A673 (cell line): ENCODE measurements around the gene NBEA. TPM values are rescaled to one million over a fixed set of nuclear protein-coding genes. Genes with fewer than 3 reads are reported as not detected.

Experiments used
- BruUV-seq: library from RNA; stranded (reverse); fragments of 400-500 nt; replicated peaks from 2 replicates; lab custom pipeline; 2021; lab: Mats Ljungman, UMichigan
- CTCF ChIA-PET: fragments of 300-600 bp; sonication (Branson Sonifier 250); formaldehyde crosslinking; loops from one replicate; lab custom pipeline; 2022; ENCODE audit warnings: antibody characterized with exemption; lab: Charles Lee
- POLR2A ChIA-PET: fragments of 300-600 bp; sonication (Branson Sonifier 250); formaldehyde crosslinking; loops from one replicate; lab custom pipeline; 2022; ENCODE audit warnings: antibody characterized with exemption; ENCODE audit not compliant: low non-redundant PET; lab: Charles Lee
- DNase-seq: peaks from one replicate; pipeline ENCODE4 v3.0.0-alpha.2; 2015; ENCODE audit warnings: low spot score
- H3K27ac ChIP-seq: fragments of 200-600 bp; sonication (generic); 2 replicates; pipeline ENCODE4 v1.5.1; 2016; ENCODE audit warnings: mixed run types, low read depth, mild to moderate bottlenecking, mixed read lengths, antibody characterized with exemption, low read length; ENCODE audit not compliant: poor library complexity, severe bottlenecking
- H3K27me3 ChIP-seq: fragments of 200-600 bp; sonication (generic); replicated peaks from 2 replicates; pipeline ENCODE4 v1.6.1; 2017; ENCODE audit warnings: mixed run types, low read depth, mild to moderate bottlenecking, mixed read lengths, antibody characterized with exemption, low read length; ENCODE audit not compliant: insufficient read depth, poor library complexity
- H3K36me3 ChIP-seq: fragments of 200-600 bp; sonication (generic); 2 replicates; pipeline ENCODE4 v1.6.1; 2016; ENCODE audit warnings: mixed run types, mild to moderate bottlenecking, mixed read lengths, antibody characterized with exemption, low read length; ENCODE audit not compliant: insufficient read depth, poor library complexity, severe bottlenecking
- H3K4me1 ChIP-seq: fragments of 200-600 bp; sonication (generic); 2 replicates; pipeline ENCODE4 v1.6.1; 2017; ENCODE audit warnings: mixed run types, mild to moderate bottlenecking, mixed read lengths, antibody characterized with exemption, low read length; ENCODE audit not compliant: insufficient read depth, poor library complexity, severe bottlenecking
- H3K4me3 ChIP-seq: fragments of 200-600 bp; sonication (generic); 2 replicates; pipeline ENCODE4 v1.5.1; 2016; ENCODE audit warnings: low read depth, mixed run types, mild to moderate bottlenecking, mixed read lengths, low read length; ENCODE audit not compliant: poor library complexity, severe bottlenecking
- H3K9me3 ChIP-seq: fragments of 200-600 bp; sonication (generic); 2 replicates; pipeline ENCODE4 v1.6.1; 2016; ENCODE audit warnings: mixed run types, low read depth, mild to moderate bottlenecking, mixed read lengths, antibody characterized with exemption, low read length; ENCODE audit not compliant: poor library complexity, severe bottlenecking
- CTCF ChIP-seq: fragments of 300-800, 200-600 bp; sonication (generic); conservative IDR thresholded peaks from 2 replicates; pipeline ENCODE4 v1.5.1; 2017; ENCODE audit warnings: low read depth, mild to moderate bottlenecking, antibody characterized with exemption, low read length, moderate library complexity, mixed read lengths
- EZH2 ChIP-seq: fragments of 200-600 bp; sonication (generic); IDR thresholded peaks from 2 replicates; pipeline ENCODE4 v1.6.1; 2017; ENCODE audit warnings: borderline replicate concordance, low read depth, mild to moderate bottlenecking, mixed read lengths, antibody characterized with exemption, low read length; ENCODE audit not compliant: poor library complexity, severe bottlenecking
- intact Hi-C: fragments of 100-400 bp; cut with micrococcal nuclease; formaldehyde crosslinking; loops from one replicate; pipeline ENCODE4 v1.10.0; 2022; ENCODE audit not compliant: unreplicated experiment
- total RNA-seq: library from RNA; stranded (reverse); gene quantifications from 2 replicates; pipeline ENCODE4 v1.2.3, GENCODE V29; 2021

Gene NBEA
- total RNA-seq, 1 experiment from 2014 or later: 4.2 TPM

- no peak for DNase-seq
- no TSS peak for BruUV-seq
- intact Hi-C loops: no loop called here
- no peaks in the 10 kb centered on the region for H3K9me3 ChIP-seq
- no peak for TF ChIP-seq CTCF
- no peak for TF ChIP-seq EZH2
- ChIA-PET CTCF (no interaction called here), POLR2A (no interaction called here)
- H3K27ac ChIP-seq: no peak overlapping the region
- H3K36me3 ChIP-seq: no peaks in the 10 kb centered on the region
- no peaks in the 10 kb centered on the region for H3K4me1 ChIP-seq
- no peaks in the 10 kb centered on the region for H3K27me3 ChIP-seq
- H3K4me3 ChIP-seq: no peak overlapping the region
These were observed 189.4 kb downstream of the NBEA start for GRCh38 chr13:35131471-35131870.

- BruUV-seq: no TSS peak
- Histone ChIP-seq H3K27ac (no peak overlapping the region), H3K4me3 (no peak overlapping the region), H3K36me3 (no peaks in the 10 kb centered on the region), H3K27me3 (no peaks in the 10 kb centered on the region), H3K4me1 (no peaks in the 10 kb centered on the region), H3K9me3 (no peaks in the 10 kb centered on the region)
- CTCF ChIA-PET: no interaction called here
- POLR2A ChIA-PET: no interaction called here
- DNase-seq: no peak
- TF ChIP-seq EZH2 (no peak), CTCF (no peak)
- intact Hi-C loops: no loop called here
These were observed 194.5 kb downstream of the NBEA start for GRCh38 chr13:35136585-35136984.

GRCh38 chr13:35139591-35139990 is 197.5 kb downstream of the NBEA start:
- DNase-seq: peak; percentile 57
- no peaks in the 10 kb centered on the region for H3K4me1 ChIP-seq
- no peak overlapping the region for H3K4me3 ChIP-seq
- H3K27ac ChIP-seq: no peak overlapping the region
- CTCF ChIA-PET: no interaction called here
- H3K27me3 ChIP-seq: no peaks in the 10 kb centered on the region
- no peaks in the 10 kb centered on the region for H3K36me3 ChIP-seq
- no peak for TF ChIP-seq EZH2
- no peak for TF ChIP-seq CTCF
- no TSS peak for BruUV-seq
- intact Hi-C loops: no loop called here
- POLR2A ChIA-PET: interaction anchor here (0.7 kb wide), 1 partner anchor 12 kb away, joined by 3 read pairs; no protein-coding TSS in a partner anchor
- H3K9me3 ChIP-seq: no peaks in the 10 kb centered on the region
